ENCODE results near the gene CFAP74.
"Not testable (repeated sequence)": the region's sequence is repeated elsewhere in the genome, so short reads cannot be mapped to it uniquely, and the experiment has no call there.

The CFAP74 gene

GRCh38 chr1:1984560-1985070 is 19.0 kb downstream of the CFAP74 start:
- no peak for DNase-seq (ENCODE audit: low read depth)

- DNase-seq (ENCODE audit: low read depth): no peak
Observed at GRCh38 chr1:1982379-1983232, 21.0 kb downstream of the CFAP74 start.

DNA sequence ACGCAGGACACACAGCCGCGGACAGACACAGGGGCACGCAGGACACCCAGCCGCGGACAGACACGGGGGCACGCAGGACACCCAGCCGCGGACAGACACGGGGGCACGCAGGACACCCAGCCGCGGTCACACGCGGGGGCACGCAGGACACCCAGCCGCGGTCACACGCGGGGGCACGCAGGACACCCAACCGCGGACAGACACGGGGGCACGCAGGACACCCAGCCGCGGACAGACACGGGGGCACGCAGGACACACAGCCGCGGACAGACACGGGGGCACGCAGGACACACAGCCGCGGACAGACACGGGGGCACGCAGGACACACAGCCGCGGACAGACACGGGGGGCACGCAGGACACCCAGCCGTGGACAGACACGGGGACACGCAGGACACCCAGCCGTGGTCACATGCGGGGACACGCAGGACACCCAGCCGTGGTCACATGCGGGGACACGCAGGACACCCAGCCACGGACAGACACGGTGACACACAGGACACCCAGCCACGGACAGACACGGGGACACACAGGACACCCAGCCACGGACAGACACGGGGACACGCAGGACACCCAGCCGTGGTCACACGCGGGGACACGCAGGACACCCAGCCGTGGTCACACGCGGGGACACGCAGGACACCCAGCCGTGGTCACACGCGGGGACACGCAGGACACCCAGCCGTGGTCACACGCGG is 21.8 kb downstream of the CFAP74 start:
- DNase-seq (ENCODE audit: low read depth): not testable (repeated sequence)

GRCh38 chr1:1981142-1981500 is 22.5 kb downstream of the CFAP74 start:
- no peak for DNase-seq (ENCODE audit: low read depth)

GRCh38 chr1:1980467-1981141 is 23.0 kb downstream of the CFAP74 start:
- DNase-seq (ENCODE audit: low read depth): no peak

DNA sequence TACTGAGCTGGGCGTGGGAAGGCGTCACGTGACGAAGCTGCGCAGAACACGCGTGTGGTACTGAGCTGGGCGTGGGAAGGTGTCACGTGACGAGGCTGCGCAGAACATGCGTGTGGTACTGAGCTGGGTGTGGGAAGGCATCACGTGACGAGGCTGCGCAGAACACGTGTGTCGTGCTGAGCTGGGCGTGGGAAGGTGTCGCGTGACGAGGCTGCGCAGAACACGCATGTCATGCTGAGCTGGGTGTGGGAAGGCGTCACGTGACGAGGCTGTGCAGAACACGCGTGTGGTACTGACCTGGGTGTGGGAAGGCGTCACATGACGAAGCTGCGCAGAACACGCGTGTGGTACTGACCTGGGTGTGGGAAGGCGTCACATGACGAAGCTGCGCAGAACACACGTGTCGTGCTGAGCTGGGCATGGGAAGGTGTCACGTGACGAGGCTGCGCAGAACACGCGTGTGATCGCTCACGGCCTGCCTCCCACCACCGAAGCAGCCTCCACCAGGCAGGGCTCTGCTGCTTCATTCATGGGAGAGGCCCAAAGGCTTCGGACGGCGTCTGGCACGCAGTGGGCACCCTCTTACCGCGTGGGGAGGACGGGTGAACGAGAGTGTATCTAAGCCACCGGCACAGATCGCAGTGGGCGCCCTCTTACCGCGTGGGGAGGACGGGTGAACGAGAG is 24.0 kb downstream of the CFAP74 start:
- no peak for DNase-seq (ENCODE audit: low read depth)

DNA sequence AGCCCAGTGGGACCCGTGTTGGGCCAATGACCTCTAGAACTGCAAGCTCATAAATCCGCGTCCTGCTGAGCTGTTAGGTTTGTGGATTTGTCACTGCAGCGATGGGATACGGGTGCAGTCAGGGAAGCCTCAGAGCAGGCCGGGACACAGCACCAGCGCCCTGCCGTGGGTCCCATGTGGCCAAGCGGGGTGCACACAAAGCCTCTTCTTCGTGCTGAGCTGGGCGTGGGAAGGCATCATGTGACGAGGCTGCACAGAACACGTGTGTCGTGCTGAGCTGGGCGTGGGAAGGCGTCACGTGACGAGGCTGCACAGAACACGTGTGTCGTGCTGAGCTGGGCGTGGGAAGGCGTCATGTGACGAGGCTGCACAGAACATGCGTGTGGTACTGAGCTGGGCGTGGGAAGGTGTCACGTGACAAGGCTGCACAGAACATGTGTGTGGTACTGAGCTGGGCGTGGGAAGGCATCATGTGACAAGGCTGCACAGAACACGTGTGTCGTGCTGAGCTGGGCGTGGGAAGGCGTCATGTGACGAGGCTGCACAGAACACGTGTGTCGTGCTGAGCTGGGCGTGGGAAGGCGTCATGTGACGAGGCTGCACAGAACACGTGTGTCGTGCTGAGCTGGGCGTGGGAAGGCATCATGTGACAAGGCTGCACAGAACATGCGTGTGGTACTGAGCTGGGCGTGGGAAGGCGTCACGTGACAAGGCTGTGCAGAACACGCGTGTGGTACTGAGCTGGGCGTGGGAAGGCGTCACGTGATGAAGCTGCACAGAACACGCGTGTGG is 24.7 kb downstream of the CFAP74 start:
- not testable (repeated sequence) for DNase-seq (ENCODE audit: low read depth)

GRCh38 chr1:1978108-1978507 is 25.5 kb downstream of the CFAP74 start:
- no peak for DNase-seq (ENCODE audit: low read depth)

DNA sequence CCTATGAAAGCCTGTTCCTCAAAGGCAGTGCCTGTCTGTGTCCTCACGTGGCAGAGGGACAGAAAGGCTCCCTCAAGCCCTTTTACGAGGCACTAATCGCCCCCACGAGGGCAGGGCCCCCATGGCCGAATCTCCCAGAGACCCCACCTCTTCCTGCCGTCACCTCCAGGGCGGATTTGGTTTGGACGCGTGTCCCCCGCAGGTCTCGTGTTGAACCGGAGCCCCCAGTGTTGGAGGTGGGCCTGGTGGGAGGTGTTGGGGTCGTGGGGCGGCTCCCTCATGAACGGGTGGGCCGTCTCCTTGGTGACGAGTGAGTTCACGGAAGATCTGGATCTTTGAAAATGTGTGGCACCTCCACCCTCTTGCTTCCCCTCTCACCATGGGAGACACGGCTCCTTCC is 27.6 kb downstream of the CFAP74 start:
- DNase-seq (ENCODE audit: low read depth): no peak

GRCh38 chr1:1975535-1975934 is 28.1 kb downstream of the CFAP74 start:
- no peak for DNase-seq (ENCODE audit: low read depth)

DNA sequence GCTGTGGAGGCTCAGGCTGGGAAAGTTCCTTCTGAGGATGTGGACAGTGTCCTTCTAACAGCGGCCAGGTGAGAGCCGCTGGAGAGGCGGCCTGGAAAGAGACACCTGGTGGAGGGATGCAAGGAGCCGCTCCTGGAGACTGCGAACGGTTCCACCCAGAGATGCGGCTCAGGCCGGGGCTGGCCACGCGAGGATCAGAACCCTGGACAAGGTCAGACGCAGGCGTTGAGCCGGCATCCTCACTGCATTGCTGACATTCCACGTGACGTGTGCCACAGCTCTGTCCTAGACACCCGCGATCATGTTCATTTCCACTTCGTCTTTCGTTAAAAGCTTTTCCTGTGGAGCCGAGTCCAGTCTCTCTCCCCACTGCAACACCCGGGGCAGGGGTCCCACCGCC is 28.8 kb downstream of the CFAP74 start:
- no peak for DNase-seq (ENCODE audit: low read depth)

DNA sequence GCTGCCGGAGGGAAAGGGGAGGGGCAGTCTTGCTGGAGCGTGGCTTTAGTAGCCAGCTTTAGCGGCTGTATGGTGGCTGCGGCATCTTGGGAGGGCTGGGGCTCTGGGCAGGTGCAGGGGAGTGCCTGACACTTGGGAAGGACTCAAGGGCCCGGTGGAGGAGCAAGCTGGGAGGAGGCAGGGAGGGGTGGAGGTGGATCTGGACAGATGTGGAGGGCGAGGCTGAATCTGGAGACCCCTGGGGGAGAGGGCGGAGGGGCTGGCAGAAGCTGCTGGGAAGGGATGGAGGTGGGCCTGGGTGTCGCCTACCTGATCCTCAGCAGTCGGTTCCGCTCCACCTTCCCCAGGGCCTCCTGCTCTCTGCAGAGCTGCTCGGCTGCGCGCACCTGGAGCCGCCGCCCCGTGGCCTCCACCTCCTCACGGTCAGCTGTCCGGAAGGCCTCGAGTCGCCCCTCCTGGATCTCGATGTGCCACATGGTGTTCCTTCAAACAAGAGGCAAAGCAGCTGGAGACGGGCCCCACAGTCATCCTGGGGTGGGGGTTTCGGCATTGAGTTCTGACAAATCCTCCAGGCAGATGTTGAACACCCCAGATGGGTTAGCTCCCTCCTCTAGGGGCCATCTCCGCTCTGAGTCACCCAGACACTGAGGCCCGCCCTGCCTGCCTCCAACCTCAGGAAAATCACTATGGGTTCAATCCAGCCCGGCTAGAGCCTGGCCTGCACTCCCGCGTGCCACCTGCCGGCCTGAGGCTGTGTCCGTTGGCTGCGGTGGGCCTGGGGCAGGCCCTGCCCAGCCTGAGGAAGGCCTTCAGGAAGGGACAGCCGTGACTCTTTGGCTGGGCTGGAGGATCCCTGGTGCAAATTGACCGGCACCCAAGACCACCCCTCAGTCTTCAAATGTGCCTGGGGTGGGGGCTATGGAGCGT is 29.6 kb downstream of the CFAP74 start:
- DNase-seq (ENCODE audit: low read depth): no peak

GRCh38 chr1:1972976-1973715 is 30.4 kb downstream of the CFAP74 start:
- DNase-seq (ENCODE audit: low read depth): no peak

- no peak for DNase-seq (ENCODE audit: low read depth)
Observed at GRCh38 chr1:1971688-1972087, 31.9 kb downstream of the CFAP74 start.

- no peak for DNase-seq (ENCODE audit: low read depth)
Observed at GRCh38 chr1:1971017-1971416, 32.6 kb downstream of the CFAP74 start.

DNA sequence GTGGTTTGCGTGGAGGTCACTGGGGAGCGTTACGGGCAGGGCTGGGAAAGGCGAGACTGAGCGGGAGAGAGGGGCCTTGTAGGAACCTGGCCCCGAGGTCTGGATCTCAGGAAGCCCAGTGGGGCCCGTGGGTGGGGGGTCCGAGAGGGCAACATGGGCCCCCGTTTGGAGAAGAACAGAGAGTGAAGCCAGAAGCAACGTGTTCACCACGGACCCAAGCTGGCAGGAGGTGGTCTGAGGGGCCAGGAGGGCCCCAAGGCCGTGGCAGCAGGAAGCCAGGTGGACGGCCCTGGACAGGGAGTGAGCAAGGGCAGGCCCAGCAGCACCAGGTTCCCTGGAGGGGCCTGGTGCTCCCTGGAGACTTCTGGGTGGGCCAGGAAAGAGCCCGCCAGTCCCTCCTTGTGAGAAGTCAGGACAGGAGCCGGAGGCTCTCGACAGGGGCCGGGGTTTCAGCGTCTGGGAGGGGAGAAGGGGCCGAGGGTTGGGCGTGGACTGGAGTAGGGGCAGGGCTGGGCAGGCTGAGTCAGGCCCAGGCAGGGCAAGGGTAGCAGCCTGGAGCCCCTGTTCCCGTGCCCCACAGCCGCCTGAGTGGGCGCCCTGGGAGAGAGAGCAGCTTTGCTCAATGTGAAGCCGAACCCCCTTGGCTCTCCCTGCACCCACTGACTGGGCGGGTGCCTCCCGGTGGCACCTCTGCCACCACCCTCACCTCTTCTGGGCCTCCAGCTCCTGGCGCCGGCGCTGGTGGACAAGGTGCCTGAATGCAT is 33.5 kb downstream of the CFAP74 start:
- DNase-seq (ENCODE audit: low read depth): no peak

- no peak for DNase-seq (ENCODE audit: low read depth)
Observed at GRCh38 chr1:1969505-1969900, 34.1 kb downstream of the CFAP74 start.

DNA sequence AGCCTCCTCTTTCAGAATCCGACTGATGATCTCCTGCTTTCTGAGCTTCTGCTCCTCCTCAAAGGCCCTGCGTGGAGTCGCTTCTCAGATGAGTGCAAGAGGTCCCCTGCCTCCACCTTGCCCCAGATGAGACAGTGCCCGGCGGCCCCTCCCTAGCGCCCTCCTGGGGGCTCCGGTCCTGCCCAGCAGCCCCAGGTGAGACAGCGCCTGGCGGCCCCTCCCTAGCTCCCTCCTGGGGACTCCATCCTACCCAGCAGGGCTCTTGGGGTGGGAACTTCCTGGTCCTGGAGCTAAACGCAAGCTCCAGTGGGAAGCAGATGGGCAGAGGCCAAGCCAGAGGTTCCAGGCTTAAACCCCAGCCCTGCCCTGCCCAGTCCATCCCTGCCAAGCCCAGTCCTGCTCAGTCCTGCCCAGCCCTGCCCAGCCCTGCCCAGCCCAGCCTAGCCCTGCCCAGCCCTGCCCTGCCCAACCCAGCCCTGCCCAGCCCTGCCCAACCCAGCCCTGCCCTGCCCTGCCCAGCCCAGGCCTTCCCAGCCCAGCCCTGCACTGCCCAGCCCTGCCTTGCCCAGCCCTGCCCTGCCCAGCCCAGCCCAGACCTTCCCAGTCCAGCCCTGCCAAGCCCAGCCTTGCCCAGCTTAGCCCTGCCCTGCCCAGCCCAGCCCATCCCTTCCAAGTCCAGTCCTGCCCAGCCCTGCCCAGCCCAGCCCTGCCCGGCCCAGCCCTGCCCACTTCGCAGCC is 34.6 kb downstream of the CFAP74 start:
- no peak for DNase-seq (ENCODE audit: low read depth)
